Measurements from ENCODE around the gene OR6K2. TPM values are rescaled to one million over a fixed set of nuclear protein-coding genes. Genes with fewer than 3 reads are reported as not detected.

The OR6K2 gene
- total RNA-seq, 4 donors from 2014 or later = not detected

DNA sequence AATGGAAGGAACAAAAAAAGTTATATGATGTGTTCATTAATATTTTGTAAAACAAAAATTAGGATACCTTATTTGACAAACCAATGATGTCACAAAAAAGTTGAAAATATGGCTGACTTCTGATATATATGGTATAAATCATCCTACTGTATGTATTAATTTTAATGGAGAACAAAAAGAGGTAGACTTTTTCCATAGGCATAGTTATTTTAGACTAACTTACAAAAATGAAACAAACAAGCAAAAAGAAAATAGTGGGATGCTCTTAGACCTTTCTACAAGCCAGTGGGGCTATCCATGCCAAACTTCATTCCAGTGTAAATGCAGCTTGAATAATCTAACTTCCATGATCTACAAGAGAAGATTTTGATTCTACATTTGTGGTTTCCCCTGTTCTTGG, 13.4 kb downstream of the OR6K2 start:
- Histone ChIP-seq H3K27ac (no peak overlapping the region), H3K9me3 (no peaks in the 10 kb centered on the region), H3K4me3 (replicated peaks in 1 of 3) (no peak overlapping the region), H3K4me1 (no peaks in the 10 kb centered on the region), H3K27me3 (no peaks in the 10 kb centered on the region), H3K36me3 (no peaks in the 10 kb centered on the region)
- intact Hi-C loops (cut with DNase I) = no loop called here
- DNase-seq = no peak
- TF ChIP-seq POLR2A (IDR thresholded peaks at IDR 0.05) = no peak
- TF ChIP-seq, protein P1, sequence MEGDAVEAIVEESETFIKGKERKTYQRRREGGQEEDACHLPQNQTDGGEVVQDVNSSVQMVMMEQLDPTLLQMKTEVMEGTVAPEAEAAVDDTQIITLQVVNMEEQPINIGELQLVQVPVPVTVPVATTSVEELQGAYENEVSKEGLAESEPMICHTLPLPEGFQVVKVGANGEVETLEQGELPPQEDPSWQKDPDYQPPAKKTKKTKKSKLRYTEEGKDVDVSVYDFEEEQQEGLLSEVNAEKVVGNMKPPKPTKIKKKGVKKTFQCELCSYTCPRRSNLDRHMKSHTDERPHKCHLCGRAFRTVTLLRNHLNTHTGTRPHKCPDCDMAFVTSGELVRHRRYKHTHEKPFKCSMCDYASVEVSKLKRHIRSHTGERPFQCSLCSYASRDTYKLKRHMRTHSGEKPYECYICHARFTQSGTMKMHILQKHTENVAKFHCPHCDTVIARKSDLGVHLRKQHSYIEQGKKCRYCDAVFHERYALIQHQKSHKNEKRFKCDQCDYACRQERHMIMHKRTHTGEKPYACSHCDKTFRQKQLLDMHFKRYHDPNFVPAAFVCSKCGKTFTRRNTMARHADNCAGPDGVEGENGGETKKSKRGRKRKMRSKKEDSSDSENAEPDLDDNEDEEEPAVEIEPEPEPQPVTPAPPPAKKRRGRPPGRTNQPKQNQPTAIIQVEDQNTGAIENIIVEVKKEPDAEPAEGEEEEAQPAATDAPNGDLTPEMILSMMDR (IDR thresholded peaks at IDR 0.05) = no peak

DNA sequence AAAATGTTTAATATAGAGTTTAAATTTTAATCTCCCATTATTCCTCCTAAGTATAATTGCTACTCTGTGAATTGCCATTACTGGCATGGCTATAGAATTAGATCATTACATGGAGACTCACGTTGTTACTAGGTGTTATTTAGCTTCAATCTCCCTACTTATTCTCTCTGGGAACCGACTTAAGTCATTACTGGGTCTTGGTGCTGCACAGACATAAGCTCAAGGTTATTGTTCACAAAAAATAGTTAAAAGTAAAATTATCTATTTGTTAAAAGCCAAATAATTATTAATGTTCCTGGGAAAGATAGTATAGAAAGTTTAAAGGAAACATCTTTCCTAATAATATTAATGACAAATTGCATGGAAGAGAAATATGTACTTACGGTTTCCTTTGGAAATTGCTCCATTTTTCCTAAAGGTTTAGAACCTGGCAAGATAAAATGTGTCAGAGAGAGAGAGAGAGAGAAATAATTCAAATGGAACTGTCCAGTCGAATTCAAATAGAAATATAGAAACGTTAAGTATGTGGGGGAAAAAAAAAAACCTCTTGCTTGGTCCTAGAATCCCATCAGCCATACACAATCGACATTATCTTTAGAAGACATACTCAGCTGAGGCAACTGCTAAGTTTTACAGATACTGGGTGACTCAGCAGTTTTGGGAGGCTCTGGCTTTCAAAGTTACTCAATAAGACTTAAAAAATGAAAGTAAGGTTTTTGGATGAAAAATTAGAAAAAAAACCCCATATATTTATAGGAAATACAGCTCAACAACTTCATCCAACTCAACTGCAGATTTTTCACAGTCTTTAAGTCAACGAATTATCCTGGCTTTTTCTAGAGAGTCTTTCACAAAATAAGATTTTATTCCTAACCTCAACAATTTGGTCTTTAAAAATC, 14.1 kb downstream of the OR6K2 start, which contains the start of gene SPTA1:
TSS of gene SPTA1 (minus strand) at position 605 of the 899 bp plus-strand sequence. CDS start at position 407, 198 bp downstream.
- no peaks in the 10 kb centered on the region for H3K9me3 ChIP-seq
- WGBS, 2 donors = 73 to 74% methylated on average over 7 of the region's 7 CpGs
- intact Hi-C loops (cut with DNase I) = no loop called here
- H3K36me3 ChIP-seq = no peaks in the 10 kb centered on the region
- H3K4me1 ChIP-seq = no peaks in the 10 kb centered on the region
- no peak within 1 kb of the TSS for H3K27ac ChIP-seq
- DNase-seq = no peak
- no peaks in the 10 kb centered on the region for H3K27me3 ChIP-seq
- no peak within 1 kb of the TSS for H3K4me3 ChIP-seq (replicated peaks in 1 of 3)
- TF ChIP-seq, protein P1 (IDR thresholded peaks at IDR 0.05) = no peak
- TF ChIP-seq POLR2A (IDR thresholded peaks at IDR 0.05) = no peak

DNA sequence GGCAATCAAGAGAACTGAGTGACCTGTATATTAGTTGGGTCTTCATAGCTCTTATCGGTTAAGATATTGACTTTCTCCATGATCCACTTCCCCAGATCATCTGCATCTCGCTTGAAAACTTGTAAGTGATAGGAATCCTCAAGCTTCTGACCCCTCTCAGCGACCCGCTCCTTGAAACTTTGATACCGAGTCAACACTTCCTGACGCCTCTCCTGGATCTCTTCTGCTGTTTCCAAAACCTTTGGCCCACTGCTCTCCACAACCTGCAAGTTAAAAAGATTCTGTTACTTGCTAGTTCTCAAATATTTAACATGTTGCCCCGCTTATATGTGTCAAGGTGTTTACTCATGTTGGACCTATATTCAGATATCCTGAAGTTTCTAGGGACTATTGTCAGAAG, 15.4 kb downstream of the OR6K2 start:
- Histone ChIP-seq H3K27ac (no peak overlapping the region), H3K4me3 (replicated peaks in 1 of 3) (no peak overlapping the region), H3K4me1 (no peaks in the 10 kb centered on the region), H3K36me3 (no peaks in the 10 kb centered on the region), H3K9me3 (no peaks in the 10 kb centered on the region), H3K27me3 (no peaks in the 10 kb centered on the region)
- TF ChIP-seq, protein P1 (IDR thresholded peaks at IDR 0.05) = no peak
- no peak for TF ChIP-seq POLR2A (IDR thresholded peaks at IDR 0.05)
- DNase-seq = no peak
- intact Hi-C loops (cut with DNase I) = no loop called here
- WGBS, 2 donors = 69 to 70% methylated on average over 7 of the region's 7 CpGs

DNA sequence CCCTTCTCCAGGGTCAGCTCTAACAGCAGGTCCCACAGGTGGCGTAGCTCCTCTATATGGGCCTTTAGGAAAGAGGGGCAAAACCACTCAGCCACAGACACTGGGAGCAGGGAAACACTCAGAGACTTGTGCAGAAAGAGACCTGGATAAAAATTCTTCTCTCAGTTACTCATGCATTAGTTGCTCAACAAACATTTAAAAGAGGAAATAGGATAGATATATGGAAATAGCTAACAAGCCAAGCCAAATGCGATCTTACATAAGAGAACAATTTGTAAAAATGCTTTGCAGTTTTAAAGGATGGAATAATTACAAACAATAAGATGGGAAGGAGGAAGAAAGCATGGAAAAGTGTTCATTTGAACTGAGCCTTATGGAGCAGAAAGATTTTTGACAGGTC, 18.8 kb downstream of the OR6K2 start:
- intact Hi-C loops (cut with DNase I) = no loop called here

DNA sequence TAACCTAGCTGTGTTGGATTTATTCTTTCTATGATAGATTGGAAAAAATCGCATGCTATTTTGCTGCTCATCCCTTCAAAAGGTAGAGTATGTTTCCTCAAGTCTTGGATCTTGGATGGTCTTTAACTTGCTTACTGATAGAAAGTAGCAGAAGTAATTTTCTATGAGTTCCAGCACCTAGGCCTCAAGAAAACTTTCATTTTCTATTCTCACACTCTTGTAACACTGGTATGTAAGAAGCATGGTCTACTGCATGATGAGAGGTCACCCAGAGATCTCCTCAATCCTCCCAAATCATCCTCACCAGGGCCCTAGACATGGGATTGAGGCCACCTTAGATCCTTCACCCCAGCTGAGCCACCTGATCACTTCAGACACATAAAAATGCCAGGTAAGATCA, 21.2 kb downstream of the OR6K2 start:
- TF ChIP-seq, protein P1 (IDR thresholded peaks at IDR 0.05) = no peak
- intact Hi-C loops (cut with DNase I) = no loop called here
- no peaks in the 10 kb centered on the region for H3K27me3 ChIP-seq
- 98 to 100% methylated on average over 1 of the region's 1 CpG for WGBS, 2 donors
- H3K27ac ChIP-seq = no peak overlapping the region
- H3K36me3 ChIP-seq = no peaks in the 10 kb centered on the region
- H3K9me3 ChIP-seq = no peaks in the 10 kb centered on the region
- H3K4me1 ChIP-seq = no peaks in the 10 kb centered on the region
- no peak overlapping the region for H3K4me3 ChIP-seq (replicated peaks in 1 of 3)
- DNase-seq = no peak

More for the DNA sequence above, 18.8 kb downstream of the OR6K2 start:
- Histone ChIP-seq H3K27ac (no peak overlapping the region), H3K4me3 (replicated peaks in 1 of 3) (no peak overlapping the region), H3K9me3 (no peaks in the 10 kb centered on the region), H3K4me1 (no peaks in the 10 kb centered on the region), H3K36me3 (no peaks in the 10 kb centered on the region), H3K27me3 (no peaks in the 10 kb centered on the region)
- 93% methylated on average over 2 of the region's 2 CpGs for WGBS, 2 donors
- no peak for DNase-seq
- TF ChIP-seq POLR2A (IDR thresholded peaks at IDR 0.05) = no peak
